Activated CD8-positive, alpha-beta T cell treated with anti-CD3 and anti-CD28 coated beads for 36 hours (primary cell): Measurements from ENCODE around the gene ARHGDIA. TPM values are rescaled to one million over a fixed set of nuclear protein-coding genes. Genes with fewer than 3 reads are reported as not detected.

ENCODE experiments used
- ATAC-seq: fragments of 200-7000 bp; cut with Tn5 transposase; one replicate; pipeline ENCODE4 v1.10.0; 2021; ENCODE audit warnings: mild to moderate bottlenecking, moderate library complexity
- CTCF ChIA-PET: fragments of 350-600 bp; sonication (Branson Sonifier 250); formaldehyde crosslinking; loops from one replicate; lab custom pipeline; 2021; ENCODE audit warnings: antibody characterized with exemption; lab: Charles Lee
- POLR2A ChIA-PET: fragments of 350-600 bp; sonication (Branson Sonifier 250); formaldehyde crosslinking; loops from one replicate; lab custom pipeline; 2021; ENCODE audit warnings: antibody characterized with exemption; lab: Charles Lee
- DNase-seq: peaks from one replicate; pipeline ENCODE4 v3.0.0-alpha.2; 2020
- H3K27ac Mint-ChIP-seq: one replicate; pipeline ENCODE4 v1.8.0; 2021; ENCODE audit warnings: mild to moderate bottlenecking, mixed read lengths
- H3K27me3 Mint-ChIP-seq: one replicate; pipeline ENCODE4 v1.8.0; 2021; ENCODE audit warnings: mixed read lengths
- H3K36me3 Mint-ChIP-seq: one replicate; pipeline ENCODE4 v1.8.0; 2021; ENCODE audit warnings: low read depth, mixed read lengths
- H3K4me1 Mint-ChIP-seq: one replicate; pipeline ENCODE4 v1.8.0; 2021; ENCODE audit warnings: low read depth, mixed read lengths
- H3K4me3 Mint-ChIP-seq: one replicate; pipeline ENCODE4 v1.8.0; 2021; ENCODE audit warnings: mild to moderate bottlenecking, moderate library complexity, mixed read lengths
- H3K9me3 Mint-ChIP-seq: one replicate; pipeline ENCODE4 v1.8.0; 2021; ENCODE audit warnings: mixed read lengths
- CTCF ChIP-seq: fragments of 200-600 bp; IDR thresholded peaks from one replicate; pipeline ENCODE4 v1.8.0; 2022; ENCODE audit warnings: antibody characterized with exemption, mild to moderate bottlenecking
- intact Hi-C: fragments of 100-400 bp; cut with micrococcal nuclease; formaldehyde crosslinking; loops from one replicate; pipeline ENCODE4 v1.10.0; 2022
- total RNA-seq, 2 experiments: library from RNA; stranded (reverse); gene quantifications; one replicate each; pipeline ENCODE4 v1.2.3, GENCODE V29; 2021

Gene ARHGDIA
- total RNA-seq, 2 experiments from 2014 or later: 450 to 470 TPM

GRCh38 chr17:81822996-81823819 is 47.9 kb downstream of the ARHGDIA start:
- no peak for DNase-seq
- ATAC-seq: no peak
- Mint-ChIP-seq H3K4me3 (no peak overlapping the region), H3K27ac (no peak overlapping the region), H3K36me3 (peaks cover 1% of the 10 kb centered on the region), H3K27me3 (no peaks in the 10 kb centered on the region), H3K9me3 (no peaks in the 10 kb centered on the region), H3K4me1 (peaks cover 6% of the 10 kb centered on the region)
- CTCF ChIA-PET: no interaction called here
- POLR2A ChIA-PET: interaction anchor here (1.0 kb wide), 1 partner anchor 158 kb away, joined by 3 read pairs; no protein-coding TSS in a partner anchor
- intact Hi-C loops: no loop called here
- TF ChIP-seq CTCF: no peak

GRCh38 chr17:81822312-81822637 is 48.9 kb downstream of the ARHGDIA start:
- intact Hi-C loops: no loop called here
- ChIA-PET CTCF (no interaction called here), POLR2A (interaction anchor here (1.0 to 1.2 kb wide), 2 partner anchors 14 to 157 kb away, joined by 3 to 4 read pairs; no protein-coding TSS in a partner anchor)
- Mint-ChIP-seq H3K4me1 (peaks cover 6% of the 10 kb centered on the region), H3K27ac (no peak overlapping the region), H3K9me3 (no peaks in the 10 kb centered on the region), H3K36me3 (peaks cover 1% of the 10 kb centered on the region), H3K4me3 (no peak overlapping the region), H3K27me3 (peaks cover 4% of the 10 kb centered on the region)
- TF ChIP-seq CTCF: no peak
- ATAC-seq (no peak), DNase-seq (no peak)

- Mint-ChIP-seq H3K27me3 (peaks cover 4% of the 10 kb centered on the region), H3K4me1 (peaks cover 6% of the 10 kb centered on the region), H3K9me3 (no peaks in the 10 kb centered on the region), H3K36me3 (peaks cover 1% of the 10 kb centered on the region), H3K27ac (no peak overlapping the region), H3K4me3 (no peak overlapping the region)
- TF ChIP-seq CTCF: peak; percentile 26
- peak; percentile 52 for DNase-seq
- CTCF ChIA-PET: no interaction called here
- peak; percentile 70 for ATAC-seq
- POLR2A ChIA-PET: interaction anchor here (1.2 kb wide), 1 partner anchor 14 kb away, joined by 4 read pairs; no protein-coding TSS in a partner anchor
- intact Hi-C loops: no loop called here
Measured at GRCh38 chr17:81821603-81822311, 49.4 kb downstream of the ARHGDIA start.

GRCh38 chr17:81821147-81821546 is 50.0 kb downstream of the ARHGDIA start:
- H3K36me3 Mint-ChIP-seq: peaks cover under 1% of the 10 kb centered on the region
- POLR2A ChIA-PET: interaction anchor here (1.2 kb wide), 1 partner anchor 13 kb away, joined by 4 read pairs; no protein-coding TSS in a partner anchor
- ATAC-seq: peak; percentile 48
- H3K4me3 Mint-ChIP-seq: no peak overlapping the region
- TF ChIP-seq CTCF: no peak
- no peak overlapping the region for H3K27ac Mint-ChIP-seq
- H3K27me3 Mint-ChIP-seq: peaks cover 6% of the 10 kb centered on the region
- CTCF ChIA-PET: no interaction called here
- DNase-seq: peak; percentile 28
- H3K4me1 Mint-ChIP-seq: peaks cover 5% of the 10 kb centered on the region
- no peaks in the 10 kb centered on the region for H3K9me3 Mint-ChIP-seq
- intact Hi-C loops: no loop called here
